Lower leg skin (tissue), 4 donors: Measurements from ENCODE around the gene POMT1. TPM values are rescaled to one million over a fixed set of nuclear protein-coding genes. Genes with fewer than 3 reads are reported as not detected.
"Not testable (repeated sequence)": the region's sequence is repeated elsewhere in the genome, so short reads cannot be mapped to it uniquely, and the experiment has no call there.

Source experiments
- DNase-seq, 2 donors: peaks; one replicate each; pipeline ENCODE4 v3.0.0-alpha.2; 2019; ENCODE audit warnings: low spot score in 2 of 2
- H3K4me3 ChIP-seq: fragments of 200-600 bp; sonication (generic); 2 replicates; pipeline ENCODE4 v1.5.1; 2017; ENCODE audit warnings: mild to moderate bottlenecking, low read depth; ENCODE audit not compliant: poor library complexity, severe bottlenecking
- POLR2A ChIP-seq, 2 donors: fragments of 450-650 bp; IDR thresholded peaks; one replicate each; pipeline ENCODE4 v1.6.1; 2016 to 2017; ENCODE audit warnings: antibody characterized with exemption in 2 of 2, mild to moderate bottlenecking in 1 of 2, moderate library complexity in 1 of 2
- WGBS, 2 donors: methylation state at CpG; one replicate each; pipeline ENCODE4 v1.1.5; 2018; 5-methylcytosine and 5-hydroxymethylcytosine counted together
- intact Hi-C: fragments of 100-400 bp; cut with DNase I; formaldehyde crosslinking; loops from one replicate; pipeline ENCODE4 v1.15.0; 2023; ENCODE audit warnings: low total_unique reads
- total RNA-seq, 4 donors: library from RNA; depleted of rRNA; stranded (reverse); fragments of >200 nt; gene quantifications; one replicate each; pipeline ENCODE4 v1.1.0, GENCODE V29; 2016
- TF ChIP-seq, protein P1 (sequence below), 3 donors: fragments of 450-650 bp; IDR thresholded peaks; one replicate each; pipeline ENCODE4 v1.5.1; 2016; ENCODE audit warnings: antibody characterized with exemption in 3 of 3, mild to moderate bottlenecking in 3 of 3, moderate library complexity in 2 of 3

POMT1 gene
- total RNA-seq, 4 donors from 2014 or later, result 23.9 to 29.0 (median 26.6) TPM

DNA sequence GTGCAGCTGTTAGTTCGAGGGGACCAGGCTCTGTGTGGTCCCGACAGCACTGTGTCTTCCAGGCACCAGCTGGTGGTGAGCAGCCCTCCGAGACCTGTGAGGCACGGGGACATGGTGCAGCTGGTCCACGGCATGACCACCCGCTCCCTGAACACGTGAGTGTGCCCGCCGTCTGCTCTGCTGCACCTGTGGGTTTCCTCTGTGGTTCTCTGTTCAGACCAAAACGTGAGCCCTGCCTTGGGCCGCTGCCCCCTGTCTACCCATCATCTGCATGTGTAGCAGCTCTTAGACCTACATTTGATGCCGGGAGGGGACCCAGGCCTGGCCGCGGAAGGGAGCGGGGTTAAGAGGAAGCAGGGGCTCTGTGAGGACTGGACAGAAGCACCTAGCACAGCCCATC, 10.5 kb downstream of the POMT1 start:
- 90 to 93% methylated on average over 15 of the region's 15 CpGs for WGBS, 2 donors
- intact Hi-C loops, result no loop called here
- no peak for DNase-seq
- no peak overlapping the region for H3K4me3 ChIP-seq
- TF ChIP-seq, protein P1, sequence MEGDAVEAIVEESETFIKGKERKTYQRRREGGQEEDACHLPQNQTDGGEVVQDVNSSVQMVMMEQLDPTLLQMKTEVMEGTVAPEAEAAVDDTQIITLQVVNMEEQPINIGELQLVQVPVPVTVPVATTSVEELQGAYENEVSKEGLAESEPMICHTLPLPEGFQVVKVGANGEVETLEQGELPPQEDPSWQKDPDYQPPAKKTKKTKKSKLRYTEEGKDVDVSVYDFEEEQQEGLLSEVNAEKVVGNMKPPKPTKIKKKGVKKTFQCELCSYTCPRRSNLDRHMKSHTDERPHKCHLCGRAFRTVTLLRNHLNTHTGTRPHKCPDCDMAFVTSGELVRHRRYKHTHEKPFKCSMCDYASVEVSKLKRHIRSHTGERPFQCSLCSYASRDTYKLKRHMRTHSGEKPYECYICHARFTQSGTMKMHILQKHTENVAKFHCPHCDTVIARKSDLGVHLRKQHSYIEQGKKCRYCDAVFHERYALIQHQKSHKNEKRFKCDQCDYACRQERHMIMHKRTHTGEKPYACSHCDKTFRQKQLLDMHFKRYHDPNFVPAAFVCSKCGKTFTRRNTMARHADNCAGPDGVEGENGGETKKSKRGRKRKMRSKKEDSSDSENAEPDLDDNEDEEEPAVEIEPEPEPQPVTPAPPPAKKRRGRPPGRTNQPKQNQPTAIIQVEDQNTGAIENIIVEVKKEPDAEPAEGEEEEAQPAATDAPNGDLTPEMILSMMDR (IDR thresholded peaks at IDR 0.05), result no peak
- no peak for TF ChIP-seq POLR2A (IDR thresholded peaks at IDR 0.05)

DNA sequence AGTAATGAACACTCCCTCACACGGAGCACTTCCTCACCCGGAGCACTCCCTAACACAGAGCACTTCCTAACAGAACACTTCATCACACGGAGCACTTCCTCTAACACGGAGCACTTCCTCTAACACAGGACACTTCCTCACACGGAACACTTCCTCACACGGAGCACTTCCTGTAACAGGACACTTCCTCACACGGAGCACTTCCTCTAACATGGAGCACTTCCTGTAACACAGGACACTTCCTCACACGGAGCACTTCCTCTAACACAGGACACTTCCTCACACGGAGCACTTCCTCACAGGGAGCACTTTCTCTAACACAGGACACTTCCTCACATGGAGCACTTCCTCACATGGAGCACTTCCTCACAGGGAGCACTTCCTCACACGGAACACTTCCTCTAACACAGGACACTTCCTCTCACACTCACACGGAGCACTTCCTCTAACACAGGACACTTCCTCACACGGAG, 12.9 kb downstream of the POMT1 start:
- 75 to 91% methylated on average over 7 to 8 of the region's 12 CpGs for WGBS, 2 donors
- H3K4me3 ChIP-seq, DNase-seq, intact Hi-C loops: not testable (repeated sequence)

DNA sequence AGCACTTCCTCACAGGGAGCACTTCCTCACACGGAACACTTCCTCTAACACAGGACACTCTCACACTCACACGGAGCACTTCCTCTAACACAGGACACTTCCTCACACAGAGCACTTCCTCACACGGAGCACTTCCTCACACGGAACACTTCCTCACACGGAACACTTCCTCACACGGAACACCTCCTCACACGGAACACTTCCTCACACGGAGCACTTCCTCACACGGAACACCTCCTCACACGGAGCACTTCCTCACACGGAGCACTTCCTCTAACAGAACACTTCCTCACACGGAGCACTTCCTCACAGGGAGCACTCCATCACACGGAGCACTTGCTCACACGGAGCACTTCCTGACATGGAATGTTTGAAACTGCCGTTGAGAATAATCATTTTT, 13.4 kb downstream of the POMT1 start:
- WGBS, 2 donors, result 78 to 84% methylated on average over 14 of the region's 15 CpGs
- TF ChIP-seq, protein P1 (IDR thresholded peaks at IDR 0.05), result no peak
- TF ChIP-seq POLR2A (IDR thresholded peaks at IDR 0.05), result no peak
- intact Hi-C loops, result no loop called here
- no peak overlapping the region for H3K4me3 ChIP-seq
- DNase-seq, result no peak

DNA sequence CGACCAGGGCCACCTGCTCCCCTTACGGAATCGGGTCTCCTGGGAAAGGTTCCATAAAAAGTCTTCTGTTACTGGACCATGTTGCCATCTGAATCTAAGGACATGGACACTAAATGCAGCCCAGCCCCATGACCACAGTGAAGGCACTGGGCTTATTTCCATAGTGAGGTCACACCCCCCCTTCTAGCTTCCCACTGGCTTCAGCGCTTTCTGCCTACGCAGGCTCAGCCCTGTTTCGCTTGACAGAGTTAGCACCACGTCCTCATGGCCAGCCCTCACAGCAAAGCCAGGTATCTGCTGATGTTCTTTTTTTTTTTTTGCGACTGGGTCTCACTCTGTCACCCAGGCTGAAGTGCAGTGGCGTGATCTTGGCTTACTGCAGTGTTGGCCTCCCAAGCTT, 14.2 kb downstream of the POMT1 start:
- 91 to 95% methylated on average over 8 to 9 of the region's 9 CpGs for WGBS, 2 donors
- TF ChIP-seq, protein P1 (IDR thresholded peaks at IDR 0.05), result no peak
- no peak for TF ChIP-seq POLR2A (IDR thresholded peaks at IDR 0.05)
- intact Hi-C loops, result no loop called here

DNA sequence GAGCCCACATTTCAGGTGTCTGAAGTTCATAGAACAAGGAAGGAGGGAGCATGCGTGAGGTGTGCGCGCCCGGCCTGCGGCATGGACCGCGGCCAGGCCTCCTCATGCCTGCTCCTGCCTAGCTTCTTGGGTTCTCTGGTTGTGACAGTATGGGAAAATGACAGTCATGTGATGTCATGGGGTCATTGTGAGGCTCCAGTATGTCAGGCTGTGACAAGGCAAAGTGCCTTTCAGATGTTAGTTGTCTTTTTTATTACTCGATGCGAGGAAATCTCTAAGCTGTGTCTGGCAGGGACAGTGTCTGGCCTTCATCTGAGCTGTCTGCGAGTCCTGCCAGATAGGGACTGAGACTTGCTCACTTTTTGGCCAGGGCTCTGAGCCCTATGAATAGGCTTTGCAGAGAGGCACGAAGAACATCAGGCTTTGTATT, 15.1 kb downstream of the POMT1 start:
- H3K4me3 ChIP-seq, result no peak overlapping the region
- DNase-seq, result no peak

More for the DNA sequence above, 14.2 kb downstream of the POMT1 start:
- no peak overlapping the region for H3K4me3 ChIP-seq
- DNase-seq, result no peak

DNA sequence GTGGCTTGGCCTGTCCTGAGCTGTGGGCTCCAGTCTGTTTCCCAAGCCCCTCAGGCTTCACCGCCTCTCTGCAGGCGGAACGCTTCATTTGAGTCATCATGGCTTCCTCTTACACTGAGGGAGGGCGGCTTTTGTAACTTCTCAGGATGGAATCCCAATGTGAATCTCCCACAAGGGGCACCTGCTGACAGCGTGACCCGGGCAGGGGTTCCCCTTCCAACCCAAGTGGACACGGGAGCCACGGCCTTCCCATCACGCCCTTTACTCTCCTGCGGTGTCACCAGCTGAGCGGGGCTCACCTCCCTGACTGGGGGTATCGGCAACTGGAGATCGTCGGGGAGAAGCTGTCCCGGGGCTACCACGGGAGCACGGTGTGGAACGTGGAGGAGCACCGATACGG, 15.8 kb downstream of the POMT1 start:
- 95 to 97% methylated on average over 20 of the region's 20 CpGs for WGBS, 2 donors
- DNase-seq, result no peak
- intact Hi-C loops, result no loop called here
- H3K4me3 ChIP-seq, result no peak overlapping the region
- no peak for TF ChIP-seq POLR2A (IDR thresholded peaks at IDR 0.05)
- TF ChIP-seq, protein P1 (IDR thresholded peaks at IDR 0.05), result no peak

More for the DNA sequence above, 15.1 kb downstream of the POMT1 start:
- TF ChIP-seq POLR2A (IDR thresholded peaks at IDR 0.05), result no peak
- TF ChIP-seq, protein P1 (IDR thresholded peaks at IDR 0.05), result no peak
- WGBS, 2 donors, result 82 to 90% methylated on average over 11 of the region's 11 CpGs
- intact Hi-C loops, result no loop called here
